Caco-2 (cell line): ENCODE measurements around the gene PSMA6. TPM values are rescaled to one million over a fixed set of nuclear protein-coding genes. Genes with fewer than 3 reads are reported as not detected.

Experiments
- BruUV-seq: library from RNA; stranded (reverse); fragments of 400-500 nt; replicated peaks from 2 replicates; lab custom pipeline; 2021; lab: Mats Ljungman, UMichigan
- CTCF ChIA-PET: fragments of 300-600 bp; sonication (Branson Sonifier 250); formaldehyde crosslinking; loops from one replicate; lab custom pipeline; 2022; ENCODE audit warnings: antibody characterized with exemption; lab: Charles Lee
- POLR2A ChIA-PET: fragments of 300-600 bp; sonication (Branson Sonifier 250); formaldehyde crosslinking; loops from one replicate; lab custom pipeline; 2022; ENCODE audit warnings: antibody characterized with exemption; lab: Charles Lee
- DNase-seq, 2 experiments: peaks; one replicate each; pipeline versions ENCODE4 v3.0.0 to v3.0.0-alpha.2; 2020 to 2022
- H3K27me3 ChIP-seq: replicated peaks from 2 replicates; pipeline ENCODE4 v1.6.0; 2011; ENCODE audit warnings: low read length; ENCODE audit not compliant: control insufficient read depth, insufficient read depth
- H3K36me3 ChIP-seq: 2 replicates; pipeline ENCODE4 v1.5.1; 2011; ENCODE audit warnings: low read length; ENCODE audit not compliant: control insufficient read depth, insufficient read depth
- H3K4me1 ChIP-seq: fragments of 250-450 bp; sonication (Bioruptor Pico); 2 replicates; pipeline ENCODE4 v1.5.1; 2020; ENCODE audit warnings: mild to moderate bottlenecking
- H3K4me3 ChIP-seq: 2 replicates; pipeline ENCODE4 v1.5.1; 2011; ENCODE audit warnings: low read depth, mild to moderate bottlenecking, control low read depth, low read length
- H3K9me3 ChIP-seq: fragments of 250-450 bp; sonication (Bioruptor Pico); 2 replicates; pipeline ENCODE4 v1.5.1; 2020; ENCODE audit warnings: mild to moderate bottlenecking, moderate library complexity
- H3K27ac Mint-ChIP-seq: one replicate; pipeline ENCODE4 v1.8.0; 2022; ENCODE audit warnings: mixed read lengths; ENCODE audit not compliant: unreplicated experiment
- H3K27me3 Mint-ChIP-seq: one replicate; pipeline ENCODE4 v1.8.0; 2022; ENCODE audit warnings: mixed read lengths; ENCODE audit not compliant: insufficient read depth, unreplicated experiment
- H3K36me3 Mint-ChIP-seq: one replicate; pipeline ENCODE4 v1.8.0; 2022; ENCODE audit warnings: mild to moderate bottlenecking, mixed read lengths; ENCODE audit not compliant: insufficient read depth, unreplicated experiment
- H3K4me1 Mint-ChIP-seq: one replicate; pipeline ENCODE4 v1.8.0; 2022; ENCODE audit warnings: low read depth, mixed read lengths; ENCODE audit not compliant: unreplicated experiment
- H3K4me3 Mint-ChIP-seq: one replicate; pipeline ENCODE4 v1.8.0; 2022; ENCODE audit warnings: mild to moderate bottlenecking, moderate library complexity, mixed read lengths; ENCODE audit not compliant: unreplicated experiment
- H3K9me3 Mint-ChIP-seq: one replicate; pipeline ENCODE4 v1.8.0; 2022; ENCODE audit warnings: mixed read lengths; ENCODE audit not compliant: unreplicated experiment
- CTCF ChIP-seq, 2 experiments: fragments of 200-600 bp in 1 of 2; IDR thresholded peaks; 1 replicate in 1 of 2; 2 replicates in 1 of 2; pipeline versions ENCODE4 v1.5.1 to v1.8.0; 2011 to 2022; ENCODE audit warnings: antibody characterized with exemption in 1 of 2, control low read depth in 1 of 2, inconsistent platforms in 1 of 2, low read depth in 1 of 2, low read length in 1 of 2, mild to moderate bottlenecking in 1 of 2, moderate library complexity in 1 of 2; ENCODE audit not compliant: insufficient read depth in 1 of 2, severe bottlenecking in 1 of 2, unreplicated experiment in 1 of 2
- intact Hi-C: fragments of 100-400 bp; cut with micrococcal nuclease; formaldehyde crosslinking; loops from one replicate; pipeline ENCODE4 v1.10.0; 2022; ENCODE audit not compliant: unreplicated experiment
- total RNA-seq: library from RNA; stranded (reverse); gene quantifications from 2 replicates; pipeline ENCODE4 v1.2.3, GENCODE V29; 2022

PSMA6 gene
- total RNA-seq, 1 experiment from 2014 or later: 247 TPM

- Histone ChIP-seq H3K27me3 (no peaks in the 10 kb centered on the region), H3K4me1 (no peaks in the 10 kb centered on the region), H3K9me3 (no peaks in the 10 kb centered on the region), H3K36me3 (no peaks in the 10 kb centered on the region), H3K4me3 (no peak overlapping the region)
- no peaks in the 10 kb centered on the region for H3K4me1 Mint-ChIP-seq
- H3K36me3 Mint-ChIP-seq: peaks cover 5% of the 10 kb centered on the region
- H3K9me3 Mint-ChIP-seq: no peaks in the 10 kb centered on the region
- TF ChIP-seq CTCF (IDR thresholded peaks at IDR 0.05; ENCODE audit: insufficient read depth in 1 of 2, low read depth in 1 of 2, low read length in 1 of 2, severe bottlenecking in 1 of 2, unreplicated experiment in 1 of 2): no peak
- intact Hi-C loops: no loop called here
- ChIA-PET CTCF (no interaction called here), POLR2A (no interaction called here)
- BruUV-seq: no TSS peak
- no peak overlapping the region for H3K27ac Mint-ChIP-seq
- no peak overlapping the region for H3K4me3 Mint-ChIP-seq
- no peaks in the 10 kb centered on the region for H3K27me3 Mint-ChIP-seq
- DNase-seq: no peak
Measured at GRCh38 chr14:35258420-35258819, 33.8 kb upstream of the PSMA6 start.

- intact Hi-C loops: no loop called here
- no peaks in the 10 kb centered on the region for H3K9me3 Mint-ChIP-seq
- Histone ChIP-seq H3K36me3 (no peaks in the 10 kb centered on the region), H3K27me3 (no peaks in the 10 kb centered on the region), H3K4me3 (no peak overlapping the region), H3K9me3 (no peaks in the 10 kb centered on the region), H3K4me1 (no peaks in the 10 kb centered on the region)
- no peaks in the 10 kb centered on the region for H3K36me3 Mint-ChIP-seq
- DNase-seq: peak in 1 of 2 experiments; percentile 2
- no peak overlapping the region for H3K4me3 Mint-ChIP-seq
- no peak for TF ChIP-seq CTCF (IDR thresholded peaks at IDR 0.05; ENCODE audit: insufficient read depth in 1 of 2, low read depth in 1 of 2, low read length in 1 of 2, severe bottlenecking in 1 of 2, unreplicated experiment in 1 of 2)
- no peaks in the 10 kb centered on the region for H3K4me1 Mint-ChIP-seq
- BruUV-seq: no TSS peak
- no peak overlapping the region for H3K27ac Mint-ChIP-seq
- ChIA-PET POLR2A (interaction anchor here (0.7 kb wide), 1 partner anchor 30 kb away, joined by 3 read pairs; the partner anchor contains the start of gene PSMA6), CTCF (interaction anchor here (1.0 kb wide), 1 partner anchor 150 kb away, joined by 7 read pairs; no protein-coding TSS in a partner anchor)
- H3K27me3 Mint-ChIP-seq: no peaks in the 10 kb centered on the region
Measured at GRCh38 chr14:35261774-35262173, 30.4 kb upstream of the PSMA6 start.

GRCh38 chr14:35262436-35262835, 29.7 kb upstream of the PSMA6 start:
- no TSS peak for BruUV-seq
- intact Hi-C loops: no loop called here
- Mint-ChIP-seq H3K27me3 (no peaks in the 10 kb centered on the region), H3K27ac (no peak overlapping the region), H3K4me3 (no peak overlapping the region), H3K4me1 (no peaks in the 10 kb centered on the region), H3K36me3 (no peaks in the 10 kb centered on the region), H3K9me3 (no peaks in the 10 kb centered on the region)
- Histone ChIP-seq H3K27me3 (no peaks in the 10 kb centered on the region), H3K4me3 (no peak overlapping the region), H3K9me3 (no peaks in the 10 kb centered on the region), H3K36me3 (no peaks in the 10 kb centered on the region), H3K4me1 (no peaks in the 10 kb centered on the region)
- TF ChIP-seq CTCF (IDR thresholded peaks at IDR 0.05; ENCODE audit: insufficient read depth in 1 of 2, low read depth in 1 of 2, low read length in 1 of 2, severe bottlenecking in 1 of 2, unreplicated experiment in 1 of 2): no peak
- DNase-seq: no peak
- CTCF ChIA-PET: interaction anchor here (0.7 to 1.0 kb wide), 2 partner anchors 149 to 227 kb away, joined by 3 to 7 read pairs; no protein-coding TSS in a partner anchor
- POLR2A ChIA-PET: interaction anchor here (0.7 kb wide), 1 partner anchor 30 kb away, joined by 3 read pairs; the partner anchor contains the start of gene PSMA6
